ENCODE measurements around the gene LPCAT3. TPM values are rescaled to one million over a fixed set of nuclear protein-coding genes. Genes with fewer than 3 reads are reported as not detected.

Gene LPCAT3
- total and polyA plus RNA-seq, 2 of the 13 experiments (the other 11 are each of a cell fraction or from before 2014, with no cell fraction given): 44.5 to 64.3 TPM

DNA sequence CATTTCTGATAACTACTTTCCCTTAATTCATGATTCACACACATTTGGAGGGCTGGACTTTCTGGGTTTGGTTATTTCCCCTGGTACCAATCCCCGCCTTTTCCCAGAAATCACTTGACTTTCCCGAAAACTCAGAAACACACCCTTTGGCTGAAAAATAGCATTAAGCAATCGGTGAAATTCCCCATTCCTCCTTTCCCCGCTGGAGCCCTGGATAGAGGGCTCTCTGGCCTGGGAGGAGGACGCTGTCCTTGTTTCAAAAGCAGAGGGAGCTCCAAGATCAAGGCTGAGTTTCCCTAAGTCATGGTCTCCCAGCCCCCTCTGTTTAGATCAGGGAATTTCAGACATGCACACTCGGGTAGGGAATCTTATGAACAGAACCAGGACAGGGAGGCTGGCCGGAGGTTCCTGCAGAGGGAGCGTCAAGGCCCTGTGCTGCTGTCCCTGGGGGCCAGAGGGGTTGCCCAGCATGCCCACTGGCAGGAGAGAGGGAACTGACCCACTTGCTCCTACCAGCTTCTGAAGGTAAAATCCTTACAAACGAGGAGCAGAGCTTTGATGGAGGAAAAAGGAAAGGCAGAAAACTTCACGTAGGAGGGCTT is 42.2 kb upstream of the LPCAT3 start, which contains the start of gene C1S (continued):
- TF ChIP-seq GABPA (IDR thresholded peaks at IDR 0.05; ENCODE audit: low read depth, low read length) (no peak), GABPA (CRISPR knock-in tag; IDR thresholded peaks at IDR 0.05; ENCODE audit: low read depth) (no peak), ZNF329 (CRISPR knock-in tag; IDR thresholded peaks at IDR 0.05; ENCODE audit: low read depth) (no peak), EP300 (IDR thresholded peaks at IDR 0.05; ENCODE audit: low read depth in 2 of 2, low read length in 2 of 2) (peak in 1 of 2 experiments; percentile 37; a peak in 1 of 4 replicates), EP300 (CRISPR knock-in tag; IDR thresholded peaks at IDR 0.05; ENCODE audit: borderline replicate concordance) (peak; percentile 66), U2AF1 (optimal IDR thresholded peaks at IDR 0.05; ENCODE audit: low read depth, low read length) (no peak), HDAC1 (CRISPR knock-in tag; IDR thresholded peaks at IDR 0.05) (no peak), ZNF30 (CRISPR knock-in tag; IDR thresholded peaks at IDR 0.05) (no peak), PBX3 (CRISPR knock-in tag; IDR thresholded peaks at IDR 0.05; ENCODE audit: borderline replicate concordance) (no peak), HMGA1 (CRISPR knock-in tag; conservative IDR thresholded peaks at IDR 0.05) (no peak), HMGXB4 (CRISPR knock-in tag; IDR thresholded peaks at IDR 0.05; ENCODE audit: borderline replicate concordance in 1 of 2, low read depth in 1 of 2) (peak; percentile 70 to 87; a peak in 3 of 4 replicates), ZFP1 (CRISPR knock-in tag; IDR thresholded peaks at IDR 0.05) (no peak), ZNF142 (CRISPR knock-in tag; IDR thresholded peaks at IDR 0.05) (no peak), DNMT3B (CRISPR knock-in tag; conservative IDR thresholded peaks at IDR 0.05) (no peak), CHD2 (IDR thresholded peaks at IDR 0.05; ENCODE audit: low read depth, low read length) (no peak)
- TF ChIP-seq, protein P1, sequence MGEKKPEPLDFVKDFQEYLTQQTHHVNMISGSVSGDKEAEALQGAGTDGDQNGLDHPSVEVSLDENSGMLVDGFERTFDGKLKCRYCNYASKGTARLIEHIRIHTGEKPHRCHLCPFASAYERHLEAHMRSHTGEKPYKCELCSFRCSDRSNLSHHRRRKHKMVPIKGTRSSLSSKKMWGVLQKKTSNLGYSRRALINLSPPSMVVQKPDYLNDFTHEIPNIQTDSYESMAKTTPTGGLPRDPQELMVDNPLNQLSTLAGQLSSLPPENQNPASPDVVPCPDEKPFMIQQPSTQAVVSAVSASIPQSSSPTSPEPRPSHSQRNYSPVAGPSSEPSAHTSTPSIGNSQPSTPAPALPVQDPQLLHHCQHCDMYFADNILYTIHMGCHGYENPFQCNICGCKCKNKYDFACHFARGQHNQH (CRISPR knock-in tag; IDR thresholded peaks at IDR 0.05): no peak
- TF ChIP-seq, protein P2, sequence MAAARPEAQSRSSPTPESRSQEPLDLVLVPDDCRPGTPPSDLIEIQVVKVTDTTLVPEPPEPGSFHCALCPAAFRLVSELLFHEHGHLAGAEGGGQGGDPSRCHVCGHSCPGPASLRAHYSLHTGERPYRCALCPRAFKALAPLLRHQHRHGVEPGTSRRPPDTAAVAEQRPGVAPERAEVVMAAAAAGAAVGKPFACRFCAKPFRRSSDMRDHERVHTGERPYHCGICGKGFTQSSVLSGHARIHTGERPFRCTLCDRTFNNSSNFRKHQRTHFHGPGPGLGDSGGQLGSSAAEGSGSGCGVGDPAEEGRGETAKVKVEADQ (CRISPR knock-in tag; IDR thresholded peaks at IDR 0.05; ENCODE audit: borderline replicate concordance): no peak

Data from HepG2 (cell line).